Effector CD4-positive, alpha-beta T cell (primary cell): ENCODE data around the gene NFS1.

ENCODE experiments used
- DNase-seq: peaks from one replicate; pipeline ENCODE4 v3.0.0-alpha.2; 2020

The NFS1 gene

DNA sequence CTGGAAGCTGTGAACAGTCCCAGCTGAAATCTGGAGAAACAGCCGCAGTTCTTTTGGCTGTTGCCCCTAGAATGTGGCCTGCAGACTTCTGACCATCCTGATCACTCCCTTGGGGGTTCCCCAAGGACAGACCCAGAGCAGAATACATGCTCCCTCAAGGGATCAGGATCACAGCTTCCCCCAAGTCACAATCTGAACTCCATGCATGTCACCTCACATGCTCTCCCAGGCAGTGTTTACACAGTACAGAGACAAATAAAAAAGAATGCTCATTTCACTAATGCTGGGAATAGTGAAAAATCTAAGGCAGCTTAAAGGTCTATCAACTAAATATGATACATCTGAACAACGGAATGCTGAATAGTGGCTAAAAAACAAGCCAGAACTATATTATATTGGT, 63.1 kb downstream of the NFS1 start:
- DNase-seq: no peak

DNA sequence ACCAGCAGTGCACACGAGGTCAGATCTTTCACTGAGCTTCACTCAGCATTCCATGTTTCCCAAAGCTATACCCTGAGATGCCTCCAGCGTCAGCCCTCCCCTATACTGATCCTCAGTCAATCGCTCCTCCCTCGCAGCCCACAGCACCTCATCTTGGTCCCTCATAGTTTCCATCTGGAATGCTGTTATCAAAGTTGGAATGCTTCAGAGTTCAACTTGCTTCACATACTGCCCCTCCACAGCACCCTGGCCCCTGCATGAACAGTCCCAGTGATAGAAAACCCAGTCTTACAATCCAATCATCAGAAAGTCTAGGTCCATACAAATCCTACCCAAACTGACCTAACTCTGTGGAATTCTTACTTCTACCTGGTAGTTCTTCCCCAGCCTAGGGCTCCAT, 63.5 kb downstream of the NFS1 start:
- DNase-seq: no peak

DNA sequence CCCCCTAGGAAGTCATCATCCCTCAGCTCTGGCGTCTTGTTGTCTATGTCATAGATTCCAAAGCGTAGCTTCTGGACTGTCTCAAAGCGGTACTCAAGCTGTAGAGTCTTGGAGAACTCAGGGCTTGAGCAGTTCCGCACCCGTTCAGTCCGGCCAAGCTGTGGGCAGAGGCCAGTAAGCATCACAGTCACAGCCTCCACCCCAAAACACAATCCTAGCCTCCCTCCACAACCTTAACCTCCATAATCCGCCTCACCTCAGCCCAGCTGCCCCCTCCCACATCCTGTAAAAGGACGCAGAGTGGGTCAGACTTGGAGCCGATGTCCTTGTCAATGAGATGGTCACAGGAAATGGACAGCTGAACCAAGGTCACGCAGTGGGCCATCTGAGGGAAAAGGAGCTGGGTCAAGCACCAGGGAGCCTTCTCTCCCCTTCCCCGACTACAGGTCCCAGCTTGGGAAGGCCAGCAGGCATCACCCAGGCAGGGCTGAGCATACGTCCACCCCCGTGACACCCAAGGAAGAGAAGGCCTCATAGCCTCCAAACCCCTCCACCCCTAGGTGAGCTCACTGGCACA, 66.5 kb downstream of the NFS1 start:
- DNase-seq: no peak

DNA sequence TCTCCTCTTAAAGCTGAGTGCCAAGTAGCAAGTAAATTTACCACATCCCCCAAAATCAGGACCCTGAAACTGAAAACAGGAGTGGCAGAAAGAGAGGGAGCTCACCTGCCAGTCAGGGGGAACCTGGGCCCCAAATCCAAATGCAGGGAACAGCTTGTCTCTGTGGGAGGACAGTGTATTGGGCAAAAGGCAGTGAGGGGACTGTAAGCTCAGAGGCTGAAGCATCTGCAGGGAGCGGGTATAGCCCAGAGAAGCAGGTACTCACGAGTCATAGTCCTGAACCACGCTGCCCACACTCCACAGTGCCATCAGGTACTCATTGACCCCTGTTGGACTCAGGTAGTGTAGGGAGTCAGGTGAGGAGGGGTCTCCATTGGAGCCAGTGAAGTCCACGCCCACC, 68.5 kb downstream of the NFS1 start:
- no peak for DNase-seq

DNA sequence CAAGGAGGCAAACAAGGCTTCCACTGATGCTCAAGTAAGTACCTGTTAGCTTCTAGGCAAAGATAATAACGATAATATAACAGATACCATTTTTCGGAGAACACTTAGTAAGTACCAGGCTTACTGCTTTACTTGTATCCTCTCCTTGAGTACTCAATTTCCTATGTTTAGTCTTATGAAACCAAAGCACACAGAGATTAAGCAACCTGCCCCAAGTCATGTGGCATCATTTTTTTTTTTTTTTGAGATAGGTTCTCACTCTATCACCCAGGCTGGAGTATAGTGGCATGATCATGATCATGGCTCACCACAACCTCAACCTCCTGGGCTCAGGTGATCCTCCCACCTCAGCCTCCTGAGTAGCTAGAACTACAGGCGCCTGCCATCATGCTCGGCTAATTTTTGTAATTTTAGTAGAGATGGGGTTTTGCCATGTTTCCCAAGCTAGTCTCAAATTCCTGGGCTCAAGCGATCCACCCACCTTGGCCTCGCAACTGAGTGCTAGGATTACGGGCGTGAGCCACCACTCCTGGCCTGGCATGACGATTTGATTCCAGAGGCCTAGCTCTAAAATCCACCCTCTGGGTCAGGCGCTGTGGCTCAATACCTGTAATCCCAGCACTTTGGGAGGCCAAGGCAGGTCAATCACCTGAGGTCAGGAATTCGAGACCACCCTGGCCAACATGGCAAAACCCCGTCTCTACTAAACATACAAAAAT, 69.6 kb downstream of the NFS1 start:
- no peak for DNase-seq

DNA sequence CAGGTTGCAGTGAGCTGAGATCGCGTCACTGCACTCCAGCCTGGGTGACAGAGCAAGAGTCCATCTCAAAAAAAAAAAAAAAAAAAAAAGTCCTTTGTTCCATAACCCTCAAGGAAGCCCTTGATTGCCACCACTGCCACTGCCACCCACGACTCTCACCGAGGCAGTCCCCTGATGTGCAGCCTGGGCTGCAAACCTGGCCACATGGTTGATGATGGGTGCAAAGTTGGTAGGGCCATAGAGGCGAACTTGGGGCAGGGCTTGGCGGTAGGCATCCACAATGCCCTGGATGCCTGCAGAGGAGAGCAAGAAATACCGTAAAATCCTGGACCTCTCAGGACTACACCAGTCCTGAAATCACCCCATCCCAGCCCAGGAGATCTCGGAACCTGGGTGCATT, 72.0 kb downstream of the NFS1 start:
- DNase-seq: no peak

DNA sequence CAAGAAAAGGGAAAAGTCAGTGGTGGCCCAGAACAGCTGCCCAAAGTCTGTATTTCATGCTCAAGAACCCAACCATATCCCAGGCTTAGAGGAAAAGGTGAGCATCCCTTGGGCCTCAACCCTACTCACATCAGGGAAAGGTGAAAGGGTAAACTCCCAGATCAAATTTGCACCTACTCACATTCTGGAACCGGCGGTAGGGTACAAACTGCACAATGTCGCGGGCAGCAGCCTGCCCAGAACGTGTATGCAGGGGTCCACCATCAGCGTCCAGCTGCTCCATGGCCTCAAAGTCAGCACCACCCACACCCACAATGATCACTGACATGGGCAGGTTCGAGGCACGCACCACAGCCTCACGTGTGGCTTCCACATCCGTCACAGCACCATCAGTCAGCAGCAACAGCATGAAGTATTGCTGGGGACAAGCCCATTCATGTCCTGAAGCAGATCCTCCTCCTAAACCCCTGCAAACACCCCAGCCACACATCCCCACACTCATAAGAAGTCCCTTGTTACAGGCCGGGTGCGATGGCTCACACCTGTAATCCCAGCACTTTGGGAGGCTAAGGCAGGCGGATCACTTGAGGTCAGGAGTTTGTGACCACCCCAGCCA, 72.7 kb downstream of the NFS1 start:
- no peak for DNase-seq

DNA sequence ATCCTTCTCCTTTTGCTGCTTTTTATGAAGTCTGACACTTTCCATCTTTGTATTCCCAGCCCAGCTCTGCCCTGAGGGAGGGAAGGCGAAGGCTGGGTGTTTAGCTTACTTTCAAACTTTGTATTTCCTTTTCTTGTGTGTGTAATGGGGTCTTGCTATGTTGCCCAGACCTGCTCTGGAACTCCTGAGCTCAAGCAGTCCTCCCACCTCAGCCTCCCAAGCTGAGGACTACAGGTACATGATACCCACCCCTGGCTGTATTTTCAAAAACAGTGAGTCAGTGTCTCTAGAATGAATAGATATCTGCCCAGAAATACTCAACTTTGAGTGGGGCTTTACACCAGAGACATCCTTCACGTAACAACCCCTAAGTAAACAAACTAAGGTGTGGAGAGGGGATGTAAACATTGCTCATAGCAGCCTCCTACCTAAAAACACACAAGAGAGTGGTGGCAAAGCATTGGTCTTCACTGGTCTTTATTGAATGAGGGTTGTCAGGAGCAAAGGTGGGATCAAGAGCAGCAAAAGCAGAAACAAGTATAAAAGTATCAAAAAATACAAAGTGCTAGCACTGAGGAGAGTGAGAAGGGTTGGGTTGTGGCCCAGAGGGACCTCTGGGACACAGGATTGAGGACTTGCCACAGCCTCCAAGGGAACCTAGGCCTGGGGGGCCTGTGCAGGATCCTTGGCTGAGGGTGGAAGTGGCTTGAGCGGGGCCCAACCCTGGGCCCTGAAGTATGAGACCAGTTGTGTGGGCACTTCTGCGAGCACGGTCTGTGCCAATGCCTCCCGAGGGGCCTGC, 73.4 kb downstream of the NFS1 start:
- no peak for DNase-seq

DNA sequence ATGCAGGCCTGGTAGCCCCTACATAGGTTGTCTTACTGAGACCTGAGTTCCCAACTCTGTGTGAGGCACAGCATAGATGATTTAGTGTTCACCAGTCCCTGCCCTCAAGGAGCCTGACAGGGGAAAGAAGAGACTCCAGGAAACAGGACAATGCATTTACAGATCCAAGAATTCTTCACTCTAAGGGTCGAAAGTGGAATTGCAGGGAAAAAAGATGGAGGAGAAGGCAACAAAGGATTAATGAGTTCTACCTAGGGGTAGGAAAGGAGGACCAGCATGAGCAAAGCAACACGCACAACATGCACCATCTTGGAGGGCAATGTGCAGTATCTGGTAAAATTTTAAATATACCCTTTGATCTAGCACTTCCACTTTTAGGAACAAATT, 77.6 kb downstream of the NFS1 start:
- no peak for DNase-seq

DNA sequence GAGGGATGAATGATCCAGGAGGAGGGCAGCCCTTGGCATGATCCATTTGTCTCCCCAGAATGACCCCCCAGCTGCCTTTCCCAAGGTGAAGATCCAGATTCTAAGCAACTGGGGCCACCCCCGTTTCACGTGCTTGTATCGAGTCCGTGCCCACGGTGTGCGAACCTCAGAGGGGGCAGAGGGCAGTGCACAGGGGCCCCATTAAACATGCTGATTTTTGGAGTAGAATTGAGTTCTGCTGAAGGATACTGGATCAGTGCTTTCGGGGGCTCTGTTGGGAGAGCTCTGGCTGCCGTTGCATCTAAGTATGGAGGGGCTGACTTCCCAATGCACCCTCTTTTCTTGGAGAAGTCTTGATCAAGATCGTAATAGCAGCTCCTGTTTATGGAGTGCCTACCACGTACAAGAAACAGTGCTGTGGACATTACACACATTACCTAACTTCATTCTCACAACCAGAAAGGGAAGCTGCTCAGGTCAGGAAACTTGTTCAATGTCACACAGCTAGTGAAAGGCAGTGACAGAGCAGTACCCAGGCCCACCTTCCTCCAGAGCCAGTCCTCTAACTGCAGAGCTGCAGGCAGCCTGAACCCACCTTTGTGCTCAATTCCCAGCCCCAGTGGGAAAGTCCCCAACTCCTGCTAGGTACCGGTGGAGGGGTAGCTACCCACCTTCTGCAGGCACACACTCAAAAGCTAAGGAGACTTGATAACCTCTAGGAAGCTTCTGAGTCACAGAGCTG, 78.2 kb downstream of the NFS1 start:
- DNase-seq: no peak

DNA sequence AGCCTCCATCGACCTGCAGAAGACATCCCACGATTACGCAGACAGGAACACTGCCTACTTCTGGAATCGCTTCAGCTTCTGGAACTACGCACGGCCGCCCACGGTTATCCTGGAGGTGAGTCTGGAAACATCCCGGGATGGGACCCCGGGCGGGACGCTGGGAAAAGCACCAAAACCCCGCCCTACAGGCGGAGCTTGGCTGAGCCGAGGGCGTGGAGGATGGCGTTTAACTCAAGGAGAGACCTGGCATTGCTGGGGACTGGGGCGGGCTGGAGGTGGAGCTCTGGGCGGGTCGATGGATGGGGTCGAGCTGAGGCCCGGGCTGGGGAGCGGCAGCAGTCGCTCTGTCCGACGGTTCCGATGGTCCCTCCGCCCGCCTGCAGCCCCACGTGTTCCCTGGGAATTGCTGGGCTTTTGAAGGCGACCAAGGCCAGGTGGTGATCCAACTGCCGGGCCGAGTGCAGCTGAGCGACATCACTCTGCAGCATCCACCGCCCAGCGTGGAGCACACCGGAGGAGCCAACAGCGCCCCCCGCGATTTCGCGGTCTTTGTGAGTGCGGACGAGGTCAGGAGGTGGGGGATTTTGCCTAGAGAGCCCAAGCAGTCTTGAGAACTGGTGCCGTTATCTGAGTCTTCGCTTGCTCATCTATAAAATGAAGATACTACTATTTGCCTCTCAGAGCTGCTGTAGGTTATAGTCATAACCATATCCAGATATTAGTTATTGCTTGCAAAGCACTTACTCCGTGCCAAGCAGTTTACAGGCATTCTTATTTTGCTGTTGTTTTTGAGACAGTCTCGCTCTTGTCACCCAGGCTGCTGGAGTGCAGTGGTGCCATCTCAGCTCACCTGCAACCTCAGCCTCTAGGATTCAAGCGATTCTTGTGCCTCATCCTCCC, 79.7 kb downstream of the NFS1 start:
- peak; percentile 67 for DNase-seq

DNA sequence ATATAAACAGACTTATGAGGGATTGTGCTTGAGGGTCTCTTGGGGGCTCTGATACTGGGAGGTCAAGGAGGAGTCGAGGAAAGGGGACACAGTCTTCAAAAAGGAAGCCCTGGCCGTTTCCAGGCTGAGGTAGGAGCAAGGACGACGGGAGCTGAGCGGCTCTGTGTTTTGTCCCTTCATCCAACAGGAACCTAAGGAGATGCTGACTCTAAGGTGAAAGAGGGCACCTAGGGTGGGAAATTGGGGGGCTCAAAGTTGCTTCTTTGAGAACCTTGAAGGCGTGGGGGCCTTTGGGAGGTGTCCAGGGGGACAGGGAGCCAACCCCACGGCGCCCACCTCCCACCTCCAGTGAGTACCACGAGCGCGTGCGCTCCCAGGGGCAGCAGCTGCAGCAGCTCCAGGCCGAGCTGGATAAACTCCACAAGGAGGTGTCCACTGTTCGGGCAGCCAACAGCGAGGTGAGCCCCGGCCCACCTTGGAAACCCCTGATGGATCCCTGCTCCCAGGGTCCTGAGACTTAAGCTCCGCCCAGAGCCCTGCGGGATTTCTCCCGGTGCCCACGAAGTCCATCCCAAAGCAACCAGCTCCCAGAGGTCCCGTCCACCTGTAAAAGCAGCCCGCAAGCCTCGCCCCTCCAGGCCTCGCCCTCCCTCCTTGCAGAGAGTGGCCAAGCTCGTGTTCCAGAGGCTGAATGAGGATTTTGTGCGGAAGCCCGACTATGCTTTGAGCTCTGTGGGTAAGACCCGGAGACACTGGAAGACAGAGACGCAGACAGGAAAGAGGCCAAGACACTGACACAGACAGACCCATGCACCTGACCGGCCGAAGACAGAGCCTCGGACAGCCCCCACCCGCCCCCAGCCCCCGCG, 80.7 kb downstream of the NFS1 start:
- DNase-seq: no peak
